Measurements from ENCODE around the gene AQP4.

AQP4 gene

GRCh38 chr18:26865557-26865956 is at the start of gene AQP4:
Gene AQP4 (minus strand): TSS chr18:26865707. CDS start chr18:26865689, 18 bp downstream.
- DNase-seq (ENCODE audit: low read depth) = no peak

- no peak for DNase-seq (ENCODE audit: low read depth)
Observed at GRCh38 chr18:26911840-26912239, 46.3 kb upstream of the AQP4 start.

GRCh38 chr18:26909599-26910290 is 44.2 kb upstream of the AQP4 start:
- DNase-seq (ENCODE audit: low read depth) = no peak

GRCh38 chr18:26908906-26909305 is 43.4 kb upstream of the AQP4 start:
- no peak for DNase-seq (ENCODE audit: low read depth)

GRCh38 chr18:26902291-26902690 is 36.8 kb upstream of the AQP4 start:
- DNase-seq (ENCODE audit: low read depth) = no peak

- no peak for DNase-seq (ENCODE audit: low read depth)
Observed at GRCh38 chr18:26901020-26901419, 35.5 kb upstream of the AQP4 start.

GRCh38 chr18:26894426-26894825 is 28.9 kb upstream of the AQP4 start:
- no peak for DNase-seq (ENCODE audit: low read depth)

- no peak for DNase-seq (ENCODE audit: low read depth)
Observed at GRCh38 chr18:26893996-26894395, 28.5 kb upstream of the AQP4 start.

GRCh38 chr18:26888259-26888658 is 22.8 kb upstream of the AQP4 start:
- no peak for DNase-seq (ENCODE audit: low read depth)

DNA sequence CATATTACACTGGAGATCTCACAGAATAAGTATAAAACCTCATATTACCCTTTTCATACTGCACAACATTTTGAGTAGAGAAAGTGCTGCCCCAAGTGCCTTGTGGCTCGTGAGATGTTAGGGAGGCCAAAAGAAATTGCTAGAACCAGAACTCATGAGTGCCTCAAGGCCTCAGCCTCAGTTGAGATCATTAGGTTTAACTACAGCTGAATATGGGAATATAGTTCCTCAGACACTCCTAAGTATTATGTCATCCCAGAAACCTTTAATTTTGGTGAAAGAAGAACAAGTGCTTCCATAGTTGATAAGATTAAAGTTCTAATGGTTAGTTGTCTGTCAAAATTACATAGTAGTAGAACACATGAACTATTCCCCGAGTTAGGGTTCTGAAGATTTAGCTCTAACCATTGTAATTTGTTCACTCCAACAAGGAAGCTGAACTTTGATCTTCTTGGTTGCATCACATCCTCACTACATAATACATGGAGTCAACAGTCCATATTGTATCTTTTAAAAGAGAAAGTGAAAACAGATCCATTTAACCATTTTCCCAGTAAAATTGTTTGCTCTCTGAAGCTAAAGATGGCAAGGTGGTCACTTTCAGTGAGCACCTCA is 9.6 kb upstream of the AQP4 start:
- no peak for DNase-seq (ENCODE audit: low read depth)

- DNase-seq (ENCODE audit: low read depth) = no peak
Observed at GRCh38 chr18:26874283-26874682, 8.8 kb upstream of the AQP4 start.

DNA sequence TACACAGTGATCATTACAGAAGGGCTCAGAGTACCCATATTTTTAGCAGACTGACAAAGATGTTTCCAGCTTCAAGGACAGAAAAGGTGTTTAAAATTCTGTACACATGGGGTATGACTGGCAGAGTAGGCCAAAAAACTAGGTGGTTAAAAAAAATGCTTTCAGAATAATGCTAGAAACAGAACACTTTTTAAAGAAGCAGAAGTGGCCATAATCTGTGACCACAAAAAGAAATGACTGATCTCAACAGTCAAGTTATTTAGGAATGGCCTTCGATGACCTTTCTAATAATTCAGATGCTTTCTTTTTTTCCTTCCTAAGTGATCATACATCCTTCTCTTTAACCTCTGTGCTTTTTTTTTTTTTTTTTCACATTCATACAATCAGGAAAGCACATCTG is 4.1 kb upstream of the AQP4 start:
- no peak for DNase-seq (ENCODE audit: low read depth)

DNA sequence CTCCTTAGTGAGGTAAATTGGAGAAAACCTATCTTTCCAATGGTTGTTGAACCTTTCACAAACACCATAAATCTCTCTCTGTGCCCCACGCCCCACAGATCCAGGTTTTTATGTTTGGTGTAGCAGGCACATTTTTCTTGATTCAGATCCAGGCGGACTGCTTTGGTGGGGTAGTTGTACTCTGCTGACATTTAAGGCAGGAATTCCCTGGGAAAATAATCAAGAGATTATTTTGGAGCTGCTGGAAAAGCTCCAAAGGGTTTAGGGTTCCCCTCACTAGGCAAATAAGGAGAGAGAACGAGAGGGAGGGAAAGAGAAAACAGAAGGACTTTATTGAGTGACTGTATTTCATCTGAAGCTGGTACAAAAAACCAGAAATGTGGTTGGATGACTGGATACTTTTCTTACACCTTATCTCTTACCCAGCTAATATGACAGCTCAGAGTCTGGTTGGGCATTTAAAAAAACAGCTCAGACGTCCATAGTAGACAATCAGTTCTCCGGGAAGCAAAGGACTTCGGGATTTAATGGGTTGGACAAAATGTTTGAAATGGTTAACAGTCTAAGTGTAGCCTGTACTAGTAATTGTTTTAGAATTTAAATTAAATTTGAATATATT is 3.6 kb upstream of the AQP4 start:
- no peak for DNase-seq (ENCODE audit: low read depth)

GRCh38 chr18:26867471-26867870 is 2.0 kb upstream of the AQP4 start:
- no peak for DNase-seq (ENCODE audit: low read depth)

- no peak for DNase-seq (ENCODE audit: low read depth)
Observed at GRCh38 chr18:26864658-26865057, 849 bp downstream of the AQP4 start.

DNA sequence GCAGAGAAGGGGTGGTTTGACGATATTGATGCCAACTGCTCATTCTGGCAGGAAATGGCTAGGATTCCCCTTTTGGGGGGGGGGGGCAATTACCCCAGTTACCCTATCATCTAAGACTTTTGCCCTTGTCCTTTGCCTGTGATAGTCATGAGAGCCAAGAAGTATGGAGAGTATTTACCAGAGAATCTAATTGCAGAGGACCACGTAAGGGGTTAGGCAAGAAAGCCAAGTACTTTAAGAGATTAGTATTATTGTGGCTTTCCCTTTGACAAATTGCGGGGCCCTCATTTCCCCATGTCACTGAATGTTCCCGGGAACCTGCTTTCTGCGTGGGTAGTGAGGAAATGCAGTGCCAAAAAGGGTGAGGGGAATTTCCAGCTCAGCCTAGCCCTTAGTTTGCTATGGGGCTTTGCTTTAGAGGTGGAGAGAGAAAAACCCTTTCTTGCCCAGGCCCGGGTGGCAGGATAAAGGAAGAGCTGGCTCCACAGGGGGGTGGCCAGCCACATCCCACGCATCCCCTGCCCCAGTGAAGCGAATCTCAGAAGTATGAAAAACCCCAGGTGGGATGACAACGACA is 1.5 kb downstream of the AQP4 start:
- DNase-seq (ENCODE audit: low read depth) = no peak

DNA sequence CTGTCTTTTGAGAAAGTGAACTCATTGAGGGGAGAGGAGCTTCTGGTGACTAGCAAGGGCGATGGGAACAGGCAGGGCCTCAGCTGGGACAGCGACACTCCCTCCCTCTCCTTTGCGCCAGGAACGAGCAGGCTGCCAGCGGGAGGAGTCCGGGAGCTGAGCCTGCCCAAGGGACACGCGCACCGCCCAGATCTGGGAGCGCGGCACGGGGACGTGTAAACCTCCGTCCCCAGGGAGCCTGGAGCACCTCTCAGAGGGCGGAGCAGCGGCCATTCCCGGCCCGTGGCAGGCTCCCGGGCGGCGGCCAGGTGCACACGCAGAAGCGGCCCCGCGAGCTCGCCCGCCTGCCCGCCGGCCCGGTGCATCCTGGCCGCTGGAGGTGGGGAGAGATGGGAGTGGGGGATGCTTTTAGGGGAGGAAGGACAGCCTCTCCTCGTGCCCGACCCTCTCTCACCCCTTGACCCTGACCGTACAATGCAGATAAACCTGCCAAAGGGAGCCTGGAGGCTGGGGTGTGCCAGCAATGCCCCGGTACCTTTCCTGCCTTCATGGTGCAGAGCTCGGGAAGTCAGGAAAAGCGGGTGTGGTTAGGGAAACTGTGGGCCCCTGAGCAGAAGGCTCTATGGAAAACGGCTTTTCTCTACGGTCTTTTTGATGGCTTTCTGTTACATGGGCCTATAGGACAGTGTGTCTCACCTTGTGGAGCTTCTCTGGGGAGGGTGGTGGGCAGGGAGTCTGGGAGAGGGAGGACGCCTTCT is 2.2 kb downstream of the AQP4 start:
- DNase-seq (ENCODE audit: low read depth) = no peak

DNA sequence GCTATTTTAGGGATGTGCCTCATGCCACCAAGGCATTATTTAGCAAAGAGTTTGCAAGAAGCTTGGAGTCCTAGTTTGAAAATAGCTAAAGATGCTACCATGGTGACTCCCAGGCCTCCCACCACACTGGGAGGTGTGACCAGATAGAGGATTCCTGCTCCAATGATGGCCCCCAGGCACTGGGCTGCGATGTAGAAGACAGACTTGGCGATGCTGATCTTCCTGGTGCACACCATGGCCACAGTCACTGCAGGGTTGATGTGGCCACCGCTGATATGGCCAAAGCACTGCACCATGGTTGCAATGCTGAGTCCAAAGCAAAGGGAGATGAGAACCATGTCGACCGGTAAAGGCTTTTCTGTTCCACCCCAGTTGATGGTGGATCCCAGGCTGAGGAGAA is 3.4 kb downstream of the AQP4 start:
- DNase-seq (ENCODE audit: low read depth) = no peak

DNA sequence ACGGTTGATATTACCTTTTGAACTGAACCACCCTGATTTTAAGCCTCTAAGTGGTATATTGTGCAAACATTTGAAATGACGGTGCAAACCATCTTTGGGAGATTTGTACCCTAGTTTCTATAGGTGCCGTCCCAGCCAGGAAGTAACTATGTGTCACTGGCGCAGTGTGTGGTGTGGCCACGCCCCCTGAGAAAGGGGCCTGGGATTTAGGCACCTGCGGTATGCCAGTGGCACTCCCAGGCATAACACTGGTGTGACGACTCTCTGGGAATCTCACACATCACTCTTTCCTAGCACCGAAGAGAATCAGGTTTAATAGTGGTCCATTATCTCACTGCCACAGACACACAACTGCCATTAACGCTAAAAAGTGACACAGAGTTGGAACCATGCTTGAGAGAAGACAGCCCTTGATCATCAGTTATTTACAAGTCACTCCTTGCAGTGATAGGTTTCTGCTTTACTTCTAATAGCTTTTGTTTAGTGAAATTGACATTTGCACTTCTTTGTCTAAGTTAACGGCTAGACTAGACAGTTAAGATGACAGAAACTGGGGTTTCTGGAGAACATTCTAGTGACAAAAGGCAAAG is 11.1 kb downstream of the AQP4 start:
- no peak for DNase-seq (ENCODE audit: low read depth)

DNA sequence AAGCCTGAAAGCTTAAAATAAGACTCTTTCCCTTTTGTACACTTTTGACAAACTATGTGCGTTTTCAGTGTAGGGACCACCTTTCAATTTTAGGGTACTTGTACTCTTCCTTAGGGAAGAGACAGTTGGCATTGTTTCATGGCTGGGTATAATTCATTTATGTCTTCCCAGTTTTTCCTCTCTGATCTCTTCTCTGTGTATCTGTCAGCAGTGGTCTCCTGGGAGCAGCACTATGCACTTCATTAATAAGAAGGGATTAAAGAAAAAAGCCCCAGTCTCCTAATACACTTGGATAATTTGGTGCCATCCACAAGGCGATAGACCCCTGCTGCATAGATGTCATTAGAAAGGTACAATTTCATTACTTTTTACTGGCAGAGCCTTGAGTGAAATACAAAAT is 12.1 kb downstream of the AQP4 start:
- no peak for DNase-seq (ENCODE audit: low read depth)

- no peak for DNase-seq (ENCODE audit: low read depth)
Observed at GRCh38 chr18:26843760-26844159, 21.7 kb downstream of the AQP4 start.

DNA sequence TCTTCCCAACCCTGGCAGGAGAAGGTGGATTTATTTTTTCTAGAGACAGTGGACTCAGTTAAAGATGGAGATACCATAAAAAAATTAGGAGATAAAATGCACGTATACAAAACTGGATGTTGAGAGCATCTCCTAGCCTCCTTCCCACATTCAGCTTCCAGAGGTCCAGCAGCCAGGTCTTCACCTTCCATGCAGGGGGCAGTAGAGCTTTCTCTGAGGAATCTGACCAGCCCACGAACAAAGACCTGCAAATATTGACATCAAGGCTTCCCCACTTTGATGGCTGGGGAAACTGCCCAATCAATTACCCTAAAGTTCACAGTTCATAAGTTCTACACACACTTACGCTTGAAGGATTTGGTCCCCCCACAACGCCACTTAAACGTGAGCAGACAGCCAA is 24.5 kb downstream of the AQP4 start:
- DNase-seq (ENCODE audit: low read depth) = no peak
